CD4-positive, alpha-beta T cell treated with Interleukin-15 for 4 hours (primary cell): ENCODE measurements around the gene HELB.

Experiments
- DNase-seq: peaks from one replicate; pipeline ENCODE4 v3.0.0-alpha.2; 2020; ENCODE audit warnings: low spot score

HELB gene

GRCh38 chr12:66365718-66366490 lies 63.6 kb downstream of the HELB start:
- no peak for DNase-seq

- DNase-seq, result no peak
Measured at GRCh38 chr12:66367015-66367667, 64.8 kb downstream of the HELB start.

GRCh38 chr12:66371982-66372381 lies 69.7 kb downstream of the HELB start:
- no peak for DNase-seq

- no peak for DNase-seq
Measured at GRCh38 chr12:66375560-66375959, 73.3 kb downstream of the HELB start.

GRCh38 chr12:66379616-66380015 lies 77.3 kb downstream of the HELB start:
- DNase-seq, result no peak

- no peak for DNase-seq
Measured at GRCh38 chr12:66380769-66381535, 78.7 kb downstream of the HELB start.

DNA sequence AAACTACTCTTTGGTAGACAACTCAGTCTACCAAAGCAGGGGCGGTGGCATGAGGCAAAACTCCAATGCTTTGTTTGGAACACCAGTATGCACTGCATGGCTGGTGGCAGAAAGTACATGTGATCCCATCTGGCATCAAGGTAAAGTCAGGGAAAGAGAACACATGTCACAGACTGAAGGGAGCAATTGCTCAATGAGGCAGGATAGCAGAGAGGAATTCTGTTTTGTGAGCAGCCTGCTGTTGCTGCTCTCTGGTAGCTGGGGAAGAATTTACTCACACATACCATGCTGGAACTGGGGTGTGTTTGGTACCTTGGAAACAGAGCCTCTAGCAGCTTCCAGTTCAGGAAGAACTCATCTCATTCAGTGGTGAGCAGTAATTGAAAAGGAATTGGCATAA lies 84.8 kb downstream of the HELB start:
- DNase-seq, result no peak
